ENCODE measurements around the gene ESM1. TPM values are rescaled to one million over a fixed set of nuclear protein-coding genes. Genes with fewer than 3 reads are reported as not detected.

ESM1 gene
- total RNA-seq (not detected in 2 replicates), polyA plus RNA-seq (not detected in 2 replicates), polyA minus RNA-seq (not detected in 2 replicates)
- 0.07 TPM for total RNA-seq (2013)

- H3K27me3 ChIP-seq (replicated peaks in 1 of 4; ENCODE audit: control extremely low read depth in 1 of 4, control insufficient read depth in 3 of 4, insufficient read depth in 4 of 4, low read length in 3 of 4) = no peaks in the 10 kb centered on the region
- ATAC-seq (ENCODE audit: low read depth) (no peak), DNase-seq (no peak)
- H3K4me3 Mint-ChIP-seq = no peak within 1 kb of the TSS
- 36% methylated on average over 19 of the region's 26 CpGs for WGBS (ENCODE audit: insufficient coverage)
- no peaks in the 10 kb centered on the region for H3K9me3 ChIP-seq (ENCODE audit: control extremely low read depth in 1 of 3, control insufficient read depth in 2 of 3, insufficient read depth in 1 of 3, low read length in 2 of 3)
- no peaks in the 10 kb centered on the region for H3K4me1 Mint-ChIP-seq
- H3K4me3 ChIP-seq (ENCODE audit: control extremely low read depth in 1 of 5, extremely low read depth in 1 of 5, insufficient read depth in 1 of 5, low read depth in 2 of 5, low read length in 4 of 5) = no peak within 1 kb of the TSS
- no peak within 1 kb of the TSS for H3K9ac ChIP-seq (ENCODE audit: low read length)
- H3K27me3 Mint-ChIP-seq = peaks cover 29% of the 10 kb centered on the region
- no peaks in the 10 kb centered on the region for H3K36me3 ChIP-seq (replicated peaks in 1 of 2; ENCODE audit: control extremely low read depth in 1 of 2, control insufficient read depth in 1 of 2, extremely low read depth in 1 of 2, insufficient read depth in 2 of 2, low read length in 1 of 2)
- TF ChIP-seq CTCF (IDR thresholded peaks at IDR 0.05) (no peak), EZH2 (IDR thresholded peaks at IDR 0.05; ENCODE audit: borderline replicate concordance, insufficient read depth, low read depth, low read length, poor library complexity, severe bottlenecking) (no peak)
- CTCF ChIA-PET = no interaction called here
- H2AFZ ChIP-seq (ENCODE audit: insufficient read depth, low read depth, low read length, poor library complexity, severe bottlenecking) = no peak within 1 kb of the TSS
- no peaks in the 10 kb centered on the region for H4K20me1 ChIP-seq (ENCODE audit: control insufficient read depth, insufficient read depth, low read length, poor library complexity, severe bottlenecking)
- H3K27ac Mint-ChIP-seq = no peak within 1 kb of the TSS
- no peak within 1 kb of the TSS for H3K27ac ChIP-seq (ENCODE audit: low read length in 2 of 2)
- no peaks in the 10 kb centered on the region for H3K79me2 ChIP-seq (ENCODE audit: control insufficient read depth, insufficient read depth, low read length)
- intact Hi-C loops (cut with micrococcal nuclease) = no loop called here
- H3K4me2 ChIP-seq (replicated peaks; ENCODE audit: low read depth, low read length, poor library complexity, severe bottlenecking) = no peak within 1 kb of the TSS
- POLR2A ChIA-PET = no interaction called here
- no peaks in the 10 kb centered on the region for H3K4me1 ChIP-seq (ENCODE audit: control insufficient read depth in 2 of 2, insufficient read depth in 2 of 2, low read length in 2 of 2)
- no peaks in the 10 kb centered on the region for H3K9me3 Mint-ChIP-seq (ENCODE audit: insufficient read depth)
Measured at GRCh38 chr5:54985301-54986268, at the start of gene ESM1. TSS of gene ESM1 (minus strand) at chr5:54985593. CDS start at chr5:54985517, 76 bp downstream.

GRCh38 chr5:55033568-55033967, 48.2 kb upstream of the ESM1 start:
- no peak overlapping the region for H3K4me3 ChIP-seq (ENCODE audit: control extremely low read depth in 1 of 5, extremely low read depth in 1 of 5, insufficient read depth in 1 of 5, low read depth in 2 of 5, low read length in 4 of 5)
- no peak overlapping the region for H3K4me3 Mint-ChIP-seq
- no peaks in the 10 kb centered on the region for H3K79me2 ChIP-seq (ENCODE audit: control insufficient read depth, insufficient read depth, low read length)
- no peaks in the 10 kb centered on the region for H3K9me3 Mint-ChIP-seq (ENCODE audit: insufficient read depth)
- no peak for ATAC-seq (ENCODE audit: low read depth)
- no peak overlapping the region for H3K27ac ChIP-seq (ENCODE audit: low read length in 2 of 2)
- no peaks in the 10 kb centered on the region for H3K9me3 ChIP-seq (ENCODE audit: control extremely low read depth in 1 of 3, control insufficient read depth in 2 of 3, insufficient read depth in 1 of 3, low read length in 2 of 3)
- H3K36me3 ChIP-seq (replicated peaks in 1 of 2; ENCODE audit: control extremely low read depth in 1 of 2, control insufficient read depth in 1 of 2, extremely low read depth in 1 of 2, insufficient read depth in 2 of 2, low read length in 1 of 2) = no peaks in the 10 kb centered on the region
- H3K4me2 ChIP-seq (replicated peaks; ENCODE audit: low read depth, low read length, poor library complexity, severe bottlenecking) = no peak overlapping the region
- H3K27me3 Mint-ChIP-seq = no peaks in the 10 kb centered on the region
- H4K20me1 ChIP-seq (ENCODE audit: control insufficient read depth, insufficient read depth, low read length, poor library complexity, severe bottlenecking) = no peaks in the 10 kb centered on the region
- no peak for DNase-seq
- H3K27me3 ChIP-seq (replicated peaks in 1 of 4; ENCODE audit: control extremely low read depth in 1 of 4, control insufficient read depth in 3 of 4, insufficient read depth in 4 of 4, low read length in 3 of 4) = no peaks in the 10 kb centered on the region
- no peak overlapping the region for H2AFZ ChIP-seq (ENCODE audit: insufficient read depth, low read depth, low read length, poor library complexity, severe bottlenecking)
- H3K4me1 ChIP-seq (ENCODE audit: control insufficient read depth in 2 of 2, insufficient read depth in 2 of 2, low read length in 2 of 2) = no peaks in the 10 kb centered on the region
- no peak for TF ChIP-seq CTCF (IDR thresholded peaks at IDR 0.05)
- TF ChIP-seq EZH2 (IDR thresholded peaks at IDR 0.05; ENCODE audit: borderline replicate concordance, insufficient read depth, low read depth, low read length, poor library complexity, severe bottlenecking) = no peak
- no peak overlapping the region for H3K9ac ChIP-seq (ENCODE audit: low read length)
- whole genome bisulfite sequencing (ENCODE audit: insufficient coverage) = no CpG with 5 or more reads among the region's 4 CpGs
- intact Hi-C loops (cut with micrococcal nuclease) = no loop called here
- no peak overlapping the region for H3K27ac Mint-ChIP-seq
- peaks cover 2% of the 10 kb centered on the region for H3K4me1 Mint-ChIP-seq
- POLR2A ChIA-PET = no interaction called here
- CTCF ChIA-PET = no interaction called here
